Measurements from ENCODE around the gene KLK12. TPM values are rescaled to one million over a fixed set of nuclear protein-coding genes. Genes with fewer than 3 reads are reported as not detected.

KLK12 gene
- total RNA-seq, 2 donors from 2014 or later: not detected

- Histone ChIP-seq H3K27ac (no peak overlapping the region), H3K4me1 (ENCODE audit: control insufficient read depth in 1 of 2, low read depth in 2 of 2) (no peaks in the 10 kb centered on the region), H3K9me3 (no peaks in the 10 kb centered on the region), H3K4me3 (no peak overlapping the region), H3K36me3 (no peaks in the 10 kb centered on the region), H3K27me3 (replicated peaks; ENCODE audit: insufficient read depth) (no peaks in the 10 kb centered on the region)
- no peak for DNase-seq (ENCODE audit: low spot score)
- no peak for ATAC-seq (ENCODE audit: insufficient number of reproducible peaks, low FRiP score, low read depth)
- TF ChIP-seq CTCF (IDR thresholded peaks at IDR 0.05): no peak
Measured at GRCh38 chr19:51027873-51028272, 6.9 kb downstream of the KLK12 start.

GRCh38 chr19:51027126-51027806, 7.5 kb downstream of the KLK12 start:
- no peaks in the 10 kb centered on the region for H3K27me3 ChIP-seq (replicated peaks; ENCODE audit: insufficient read depth)
- H3K9me3 ChIP-seq: no peaks in the 10 kb centered on the region
- ATAC-seq (ENCODE audit: insufficient number of reproducible peaks, low FRiP score, low read depth) (no peak), DNase-seq (ENCODE audit: low spot score) (no peak)
- no peak overlapping the region for H3K27ac ChIP-seq
- no peak for TF ChIP-seq CTCF (IDR thresholded peaks at IDR 0.05)
- H3K36me3 ChIP-seq: no peaks in the 10 kb centered on the region
- H3K4me1 ChIP-seq (ENCODE audit: control insufficient read depth in 1 of 2, low read depth in 2 of 2): no peaks in the 10 kb centered on the region
- no peak overlapping the region for H3K4me3 ChIP-seq

- ATAC-seq (ENCODE audit: insufficient number of reproducible peaks, low FRiP score, low read depth): no peak
- Histone ChIP-seq H3K4me3 (no peak within 1 kb of the TSS), H3K27me3 (replicated peaks; ENCODE audit: insufficient read depth) (no peaks in the 10 kb centered on the region), H3K4me1 (ENCODE audit: control insufficient read depth in 1 of 2, low read depth in 2 of 2) (no peaks in the 10 kb centered on the region), H3K36me3 (no peaks in the 10 kb centered on the region), H3K27ac (no peak within 1 kb of the TSS), H3K9me3 (no peaks in the 10 kb centered on the region)
- no peak for TF ChIP-seq CTCF (IDR thresholded peaks at IDR 0.05)
- DNase-seq (ENCODE audit: low spot score): no peak
Measured at GRCh38 chr19:51026554-51026831, 8.3 kb downstream of the KLK12 start, which contains the start of gene KLK11. KLK11 (minus strand) TSS chr19:51026616; CDS start chr19:51025631, 985 bp downstream.

GRCh38 chr19:51025809-51026553, 8.8 kb downstream of the KLK12 start:
- no peak for ATAC-seq (ENCODE audit: insufficient number of reproducible peaks, low FRiP score, low read depth)
- Histone ChIP-seq H3K9me3 (no peaks in the 10 kb centered on the region), H3K4me1 (ENCODE audit: control insufficient read depth in 1 of 2, low read depth in 2 of 2) (no peaks in the 10 kb centered on the region), H3K4me3 (no peak overlapping the region), H3K36me3 (no peaks in the 10 kb centered on the region), H3K27me3 (replicated peaks; ENCODE audit: insufficient read depth) (no peaks in the 10 kb centered on the region), H3K27ac (no peak overlapping the region)
- no peak for DNase-seq (ENCODE audit: low spot score)
- TF ChIP-seq CTCF (IDR thresholded peaks at IDR 0.05): no peak

GRCh38 chr19:51025401-51025800, 9.4 kb downstream of the KLK12 start:
- Histone ChIP-seq H3K9me3 (no peaks in the 10 kb centered on the region), H3K27ac (no peak overlapping the region), H3K4me3 (no peak overlapping the region), H3K36me3 (no peaks in the 10 kb centered on the region), H3K4me1 (ENCODE audit: control insufficient read depth in 1 of 2, low read depth in 2 of 2) (no peaks in the 10 kb centered on the region), H3K27me3 (replicated peaks; ENCODE audit: insufficient read depth) (no peaks in the 10 kb centered on the region)
- DNase-seq (ENCODE audit: low spot score) (no peak), ATAC-seq (ENCODE audit: insufficient number of reproducible peaks, low FRiP score, low read depth) (no peak)
- TF ChIP-seq CTCF (IDR thresholded peaks at IDR 0.05): no peak
